Islet precursor cell (in vitro differentiated cells): ENCODE results near the gene ADD1.
"Not testable (repeated sequence)": the region's sequence is repeated elsewhere in the genome, so short reads cannot be mapped to it uniquely, and the experiment has no call there.

Experiments
- DNase-seq: peaks from one replicate; pipeline ENCODE4 v3.0.0-alpha.2; 2018

The ADD1 gene

DNA sequence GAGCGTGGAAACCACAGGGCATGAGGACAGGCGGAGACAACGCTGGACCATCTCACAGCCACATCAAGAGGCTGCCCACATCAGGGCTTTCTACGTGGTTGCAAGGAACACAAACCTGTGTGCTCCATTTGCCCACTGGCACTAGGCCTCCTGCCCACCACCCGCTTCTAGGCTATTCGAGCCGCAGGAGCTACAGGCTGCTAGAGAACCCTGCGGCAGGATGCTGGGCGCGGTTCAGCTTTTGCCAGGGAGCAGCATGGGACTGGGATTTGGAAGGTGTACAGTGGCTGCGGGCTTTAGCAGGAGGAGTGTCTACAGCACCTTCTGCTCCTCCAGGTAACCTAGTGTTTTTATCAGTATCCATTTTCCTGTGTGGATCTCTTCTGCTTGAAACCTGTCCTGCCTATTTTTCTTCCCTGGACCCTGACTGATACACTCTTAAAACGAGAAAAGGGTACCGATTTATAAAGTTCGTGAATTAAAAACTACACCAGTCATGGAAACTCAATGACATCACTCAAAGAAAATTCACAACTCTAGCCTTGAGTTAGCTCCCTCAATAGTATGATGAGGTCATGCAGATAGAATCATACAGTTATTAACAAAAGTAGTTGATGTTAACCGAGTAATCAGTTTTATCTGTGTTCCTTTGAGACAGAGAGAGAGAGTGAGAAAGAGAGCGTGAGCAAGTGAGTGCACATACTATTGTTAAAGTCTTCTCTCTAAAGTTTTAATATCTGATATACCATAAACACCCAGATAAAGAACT is 106.8 kb downstream of the ADD1 start:
- DNase-seq = no peak

- DNase-seq = no peak
These were observed 109.9 kb downstream of the ADD1 start for GRCh38 chr4:2953496-2953895.

DNA sequence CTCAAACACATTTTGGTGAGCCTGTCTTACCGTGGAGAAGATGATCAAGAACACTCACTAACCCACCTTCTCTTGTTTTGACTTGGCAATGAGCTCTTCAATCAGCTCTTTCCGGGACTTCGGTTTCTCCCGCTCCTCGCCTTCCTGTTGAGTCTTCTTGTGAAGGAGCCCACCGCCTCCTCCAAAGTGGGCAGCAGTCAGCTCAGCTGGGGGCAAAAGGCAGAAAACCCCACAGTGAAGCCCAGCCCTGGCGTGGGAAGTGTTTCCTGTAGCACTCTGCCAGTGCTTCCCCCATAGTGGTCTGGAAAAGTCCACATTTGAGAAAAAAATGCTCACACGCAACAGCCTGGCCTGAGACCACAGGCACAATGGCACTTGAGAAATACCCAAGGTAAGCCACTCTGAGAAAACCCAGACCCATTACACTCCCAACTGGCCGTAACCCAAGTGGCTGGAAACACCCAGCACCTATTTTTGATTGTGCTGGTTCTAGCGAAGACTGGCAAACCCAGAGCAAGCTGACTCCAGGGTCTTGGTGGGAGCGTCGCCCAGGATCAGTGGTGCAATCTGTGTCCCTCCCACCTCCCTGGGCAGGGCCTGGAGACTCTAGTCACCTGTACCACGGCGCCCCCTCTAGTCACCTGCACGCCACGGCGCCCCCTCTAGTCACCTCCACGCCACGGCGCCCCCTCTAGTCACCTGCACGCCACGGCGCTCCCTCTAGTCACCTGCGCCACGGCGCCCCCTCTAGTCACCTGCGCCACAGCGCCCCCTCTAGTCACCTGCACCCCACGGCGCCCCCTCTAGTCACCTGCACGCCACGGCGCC is 110.9 kb downstream of the ADD1 start:
- DNase-seq = no peak

DNA sequence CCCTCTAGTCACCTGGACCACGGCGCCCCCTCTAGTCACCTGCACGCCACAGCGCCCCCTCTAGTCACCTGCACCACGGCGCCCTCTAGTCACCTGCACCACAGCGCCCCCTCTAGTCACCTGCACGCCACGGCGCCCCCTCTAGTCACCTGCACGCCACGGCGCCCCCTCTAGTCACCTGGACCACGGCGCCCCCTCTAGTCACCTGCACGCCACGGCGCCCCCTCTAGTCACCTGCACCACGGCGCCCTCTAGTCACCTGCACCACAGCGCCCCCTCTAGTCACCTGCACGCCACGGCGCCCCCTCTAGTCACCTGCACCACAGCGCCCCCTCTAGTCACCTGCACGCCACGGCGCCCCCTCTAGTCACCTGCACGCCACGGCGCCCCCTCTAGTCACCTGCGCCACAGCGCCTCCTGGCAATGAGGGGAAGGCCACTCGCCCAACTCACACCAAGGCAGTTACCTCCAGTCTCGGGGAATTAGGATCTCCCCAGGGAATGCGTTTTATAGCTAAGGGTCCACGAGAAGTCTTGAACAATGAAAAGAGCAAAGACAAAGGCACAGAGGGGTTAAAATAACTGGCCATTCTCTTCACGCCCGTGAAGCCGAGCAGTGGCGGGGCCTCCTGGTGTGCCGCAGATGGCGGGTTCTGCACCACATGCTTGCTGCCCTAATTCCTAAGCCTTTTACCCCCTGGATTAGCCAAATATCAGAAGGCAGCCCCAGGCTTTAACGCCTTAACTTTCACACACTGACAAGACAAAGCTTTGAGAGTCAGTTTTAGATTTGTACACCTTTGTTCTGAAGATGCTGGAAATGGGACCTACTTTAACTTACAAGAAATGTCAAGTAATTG is 111.8 kb downstream of the ADD1 start:
- DNase-seq = not testable (repeated sequence)

- DNase-seq = peak; percentile 76
These were observed 114.8 kb downstream of the ADD1 start for GRCh38 chr4:2958446-2958845.

- not testable (repeated sequence) for DNase-seq
These were observed 116.8 kb downstream of the ADD1 start for GRCh38 chr4:2960450-2960849.

DNA sequence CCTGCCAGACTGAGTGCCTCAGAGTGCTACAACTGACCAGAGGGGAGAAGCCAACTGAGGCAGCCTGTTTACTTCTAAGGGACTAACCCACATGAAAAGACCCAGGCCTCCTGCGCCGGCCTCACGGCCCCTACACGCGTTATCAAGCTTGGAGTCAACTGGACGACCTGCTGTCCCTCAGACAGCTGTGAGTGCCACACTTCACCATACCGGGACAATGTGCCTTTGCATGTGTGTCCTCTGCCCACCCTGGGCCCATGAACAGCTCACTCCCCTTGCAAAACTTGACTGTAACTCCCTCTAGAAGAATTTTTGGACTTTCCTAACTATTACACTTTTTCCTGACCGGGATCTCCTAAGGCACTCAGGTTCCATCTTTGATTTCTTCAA is 117.8 kb downstream of the ADD1 start:
- peak; percentile 77 for DNase-seq

- DNase-seq = no peak
These were observed 118.3 kb downstream of the ADD1 start for GRCh38 chr4:2961811-2962441.

DNA sequence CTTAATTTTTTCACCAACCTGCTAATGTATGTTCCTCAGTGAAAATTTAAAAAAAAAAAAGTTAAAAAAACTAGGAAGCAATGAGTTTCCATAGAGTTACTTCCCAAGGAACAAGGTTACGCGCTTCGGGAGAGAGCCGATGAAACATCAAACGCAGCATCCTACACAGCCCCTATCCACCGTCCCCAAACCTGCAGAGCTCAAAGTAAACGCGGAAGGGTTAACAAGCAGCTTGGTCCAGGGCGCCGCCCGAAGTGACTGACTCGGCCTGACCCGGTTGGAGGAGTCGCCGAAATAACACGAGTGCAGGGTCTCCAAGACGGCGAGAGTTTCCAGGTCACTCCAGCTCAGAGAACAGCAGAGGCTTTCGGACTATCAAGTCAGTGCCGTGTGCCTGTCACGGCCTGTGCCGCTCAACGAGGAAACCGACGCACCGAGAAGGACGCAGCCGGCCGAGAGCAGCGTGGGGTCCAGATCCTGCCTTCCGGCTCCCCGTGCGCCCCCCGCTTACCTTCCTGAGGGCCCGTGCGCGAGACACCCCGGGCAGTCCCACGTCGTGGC is 119.0 kb downstream of the ADD1 start:
- peak; percentile 92 for DNase-seq

GRCh38 chr4:2963175-2963965 is 119.7 kb downstream of the ADD1 start, which contains the start of the genes GRK4 and NOP14:
GRK4 (plus strand) TSS chr4:2963571; CDS start chr4:2964071, 500 bp downstream.
NOP14 (minus strand) TSS chr4:2963406; CDS start chr4:2963319, 87 bp downstream.
- peak; percentile 99 for DNase-seq

- DNase-seq = no peak
These were observed 120.4 kb downstream of the ADD1 start for GRCh38 chr4:2963966-2964471.

- no peak for DNase-seq
These were observed 121.1 kb downstream of the ADD1 start for GRCh38 chr4:2964706-2965258.

DNA sequence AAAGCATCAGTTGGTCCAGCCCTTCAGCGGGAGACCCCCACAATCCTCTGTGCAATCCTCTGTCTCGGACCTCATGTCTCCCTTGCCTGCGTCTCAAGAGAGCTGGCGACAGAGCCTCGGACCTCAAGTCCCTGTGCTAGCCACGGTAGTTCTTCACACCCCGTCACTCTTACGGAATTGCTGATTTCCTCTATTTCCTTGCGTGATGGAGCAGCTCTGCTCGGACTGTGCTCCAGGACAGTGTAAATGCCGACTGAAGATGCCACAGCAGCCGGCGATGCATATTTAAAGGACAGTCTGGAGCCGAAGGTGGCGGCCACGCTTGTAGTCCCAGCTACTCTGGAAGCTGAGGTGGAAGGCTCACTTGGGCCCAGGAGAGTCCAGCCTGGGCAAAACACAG is 121.6 kb downstream of the ADD1 start:
- no peak for DNase-seq

DNA sequence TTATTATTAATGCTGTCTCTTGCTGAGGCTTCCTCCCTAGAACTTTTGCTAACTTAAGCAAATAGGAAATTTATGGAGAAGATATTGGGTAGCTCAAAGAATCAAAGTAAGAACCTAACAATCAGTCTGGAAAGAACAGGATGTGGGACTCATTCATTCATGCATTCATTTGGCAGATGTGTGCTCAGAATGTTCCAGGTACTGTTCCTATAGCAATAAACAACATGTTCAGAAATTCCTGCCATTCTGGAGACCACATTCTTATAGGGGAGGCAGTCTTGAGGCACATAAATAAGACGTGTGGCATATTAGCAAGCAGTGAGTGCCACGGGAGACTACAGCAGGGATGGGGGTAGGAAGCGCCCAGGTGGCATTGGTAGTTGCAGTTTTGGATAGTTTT is 124.7 kb downstream of the ADD1 start:
- DNase-seq = no peak

DNA sequence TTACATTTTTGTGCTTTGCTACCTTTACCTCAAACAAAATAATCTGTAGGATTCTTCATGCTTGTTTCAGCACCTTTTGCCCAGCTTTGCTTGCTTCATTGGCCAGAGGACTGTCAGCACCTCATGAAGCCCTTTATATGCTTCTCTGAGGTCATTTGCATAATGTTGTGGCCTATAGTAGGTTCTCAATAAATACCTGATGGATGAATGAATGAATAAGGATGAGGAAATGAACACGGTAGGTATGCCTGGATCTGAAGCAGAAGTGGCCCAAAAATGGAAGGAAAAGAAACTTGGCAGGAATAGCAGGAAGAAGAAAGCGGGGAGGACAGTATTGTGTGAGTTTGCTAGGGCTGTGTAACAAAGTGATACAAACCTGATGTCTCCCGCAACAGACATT is 127.6 kb downstream of the ADD1 start:
- no peak for DNase-seq

DNA sequence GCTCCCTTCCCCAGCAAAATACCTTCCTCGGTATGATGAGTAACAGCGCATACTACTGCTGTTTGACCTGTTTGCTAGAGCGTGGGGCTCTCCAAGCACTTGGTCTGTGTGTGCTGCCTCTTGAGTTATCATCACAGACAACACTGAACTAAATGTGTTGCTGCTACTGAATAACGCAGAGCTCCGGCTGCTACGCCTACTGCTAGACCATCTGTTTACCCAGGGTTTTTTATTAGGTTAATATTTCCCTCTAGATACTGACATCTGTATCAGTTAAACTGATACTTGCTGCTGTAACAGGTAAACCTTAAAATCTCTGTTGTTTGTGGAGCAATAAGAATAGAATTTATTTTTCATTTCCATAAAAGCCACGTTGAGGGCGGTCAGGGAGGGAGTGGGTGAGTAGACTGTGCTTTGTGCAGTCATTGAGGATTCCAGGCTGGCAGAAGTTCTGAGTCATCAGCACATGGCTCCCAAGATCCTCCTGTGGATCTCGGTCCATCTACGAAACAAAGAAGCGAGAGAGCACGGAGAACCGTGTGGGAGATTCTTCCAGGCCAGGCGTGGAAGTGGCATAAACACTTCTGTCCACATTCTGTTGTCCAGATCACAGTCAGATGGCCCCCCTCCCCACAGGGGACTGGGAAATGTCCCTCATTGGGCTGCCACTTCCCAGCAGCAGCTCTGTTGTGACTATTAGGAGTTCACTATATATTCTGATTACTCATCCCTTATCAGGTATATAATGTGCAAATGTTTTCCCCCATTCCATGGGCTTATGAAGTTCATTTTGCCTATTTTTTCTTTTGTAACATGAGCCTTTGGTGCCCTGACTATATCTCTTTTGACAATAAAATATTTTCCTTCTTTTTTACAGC is 133.8 kb downstream of the ADD1 start:
- peak; percentile 79 for DNase-seq
